Measurements from ENCODE around the gene BOLA1.

DNA sequence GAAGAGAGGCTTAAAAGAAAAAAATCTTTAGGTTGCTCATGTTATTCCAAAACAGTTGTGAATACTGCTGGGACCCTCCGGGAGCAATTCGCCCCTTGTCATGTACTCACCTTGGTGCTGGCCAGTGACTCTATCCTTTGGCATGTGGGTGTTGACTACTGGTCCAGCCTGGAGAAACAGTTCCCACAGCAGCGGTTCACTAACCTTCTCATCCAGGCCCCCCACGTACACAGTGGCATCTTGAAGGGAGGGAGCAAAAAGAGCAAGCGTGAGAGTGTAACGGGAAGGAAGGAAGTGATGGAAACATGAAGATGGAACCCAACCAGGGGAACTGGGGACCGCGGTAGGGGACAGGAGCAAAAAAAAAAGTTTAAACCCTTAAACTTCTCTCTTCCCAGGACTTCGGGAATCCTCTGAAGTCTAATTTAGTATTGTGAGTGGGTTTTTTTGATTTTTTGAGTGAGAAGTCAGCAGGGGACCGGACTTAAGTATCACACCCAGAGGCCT lies 27.7 kb downstream of the BOLA1 start:
- TF ChIP-seq ZNF266 (tag by site-specific recombination; IDR thresholded peaks at IDR 0.05; ENCODE audit: low read depth), result no peak
- no peak for TF ChIP-seq ZNF174 (tag by site-specific recombination; IDR thresholded peaks at IDR 0.05)
- no peak for TF ChIP-seq HIC1 (tag by site-specific recombination; IDR thresholded peaks at IDR 0.05)
- TF ChIP-seq ZNF404 (tag by site-specific recombination; IDR thresholded peaks at IDR 0.05), result no peak
- no peak for TF ChIP-seq ZNF624 (tag by site-specific recombination; IDR thresholded peaks at IDR 0.05)
- no peak for TF ChIP-seq CTCF (tag by site-specific recombination; IDR thresholded peaks at IDR 0.05)
- no peak for TF ChIP-seq ZNF48 (tag by site-specific recombination; IDR thresholded peaks at IDR 0.05)
- no peak for TF ChIP-seq ZNF239 (tag by site-specific recombination; IDR thresholded peaks at IDR 0.05)
- no peak for TF ChIP-seq ZNF501 (tag by site-specific recombination; IDR thresholded peaks at IDR 0.05)
- TF ChIP-seq ZNF274 (IDR thresholded peaks at IDR 0.05; ENCODE audit: low read length), result no peak
- TF ChIP-seq ZNF274 (tag by site-specific recombination; IDR thresholded peaks at IDR 0.05; ENCODE audit: borderline replicate concordance), result no peak
- no peak for TF ChIP-seq ZNF311 (tag by site-specific recombination; IDR thresholded peaks at IDR 0.05; ENCODE audit: borderline replicate concordance)

Measured in HEK293 (cell line).